Measurements from ENCODE around the gene INCA1. TPM values are rescaled to one million over a fixed set of nuclear protein-coding genes. Genes with fewer than 3 reads are reported as not detected.

Gene INCA1
- total and polyA plus RNA-seq, 10 donors, result 1.1 to 5.8 (median 1.8) TPM

DNA sequence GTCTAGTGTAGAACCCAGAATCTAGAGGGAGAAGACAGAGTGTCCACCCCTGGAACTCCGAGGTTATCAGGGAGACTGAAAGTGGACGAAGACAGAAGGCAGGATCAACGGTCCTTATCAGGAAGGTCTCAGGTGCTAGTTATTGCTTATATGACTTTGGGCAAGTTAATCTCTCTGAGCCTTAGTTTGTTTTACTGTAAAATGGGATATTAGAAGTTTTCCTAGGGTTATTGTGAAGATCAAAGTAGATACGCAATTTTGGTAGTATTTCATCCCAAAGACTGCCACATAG lies 56.1 kb downstream of the INCA1 start:
- H3K36me3 ChIP-seq, result peaks cover 0 to 71% (median 54%) of the 10 kb centered on the region in 6 donors
- H3K4me1 ChIP-seq, result peaks cover 58 to 90% (median 78%) of the 10 kb centered on the region in 6 donors
- TF ChIP-seq POLR2AphosphoS5 (IDR thresholded peaks at IDR 0.05), result no peak
- no peak for TF ChIP-seq POLR2A (IDR thresholded peaks at IDR 0.05)
- TF ChIP-seq, protein P1, sequence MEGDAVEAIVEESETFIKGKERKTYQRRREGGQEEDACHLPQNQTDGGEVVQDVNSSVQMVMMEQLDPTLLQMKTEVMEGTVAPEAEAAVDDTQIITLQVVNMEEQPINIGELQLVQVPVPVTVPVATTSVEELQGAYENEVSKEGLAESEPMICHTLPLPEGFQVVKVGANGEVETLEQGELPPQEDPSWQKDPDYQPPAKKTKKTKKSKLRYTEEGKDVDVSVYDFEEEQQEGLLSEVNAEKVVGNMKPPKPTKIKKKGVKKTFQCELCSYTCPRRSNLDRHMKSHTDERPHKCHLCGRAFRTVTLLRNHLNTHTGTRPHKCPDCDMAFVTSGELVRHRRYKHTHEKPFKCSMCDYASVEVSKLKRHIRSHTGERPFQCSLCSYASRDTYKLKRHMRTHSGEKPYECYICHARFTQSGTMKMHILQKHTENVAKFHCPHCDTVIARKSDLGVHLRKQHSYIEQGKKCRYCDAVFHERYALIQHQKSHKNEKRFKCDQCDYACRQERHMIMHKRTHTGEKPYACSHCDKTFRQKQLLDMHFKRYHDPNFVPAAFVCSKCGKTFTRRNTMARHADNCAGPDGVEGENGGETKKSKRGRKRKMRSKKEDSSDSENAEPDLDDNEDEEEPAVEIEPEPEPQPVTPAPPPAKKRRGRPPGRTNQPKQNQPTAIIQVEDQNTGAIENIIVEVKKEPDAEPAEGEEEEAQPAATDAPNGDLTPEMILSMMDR (IDR thresholded peaks at IDR 0.05 in 8 of 11, conservative IDR thresholded peaks at IDR 0.05 in 3 of 11), result no peak
- intact Hi-C loops (cut with DNase I; ENCODE audit: low total_unique reads), result loop anchor here (2.0 kb wide), 1 partner anchor 26 kb away; the partner anchor contains the start of gene SPAG7
- H3K27me3 ChIP-seq (replicated peaks in 1 of 7), result no peaks in the 10 kb centered on the region
- peak overlapping the region; percentile 57 to 95 (median 78) for H3K4me3 ChIP-seq
- H3K9me3 ChIP-seq, result no peaks in the 10 kb centered on the region
- H3K27ac ChIP-seq, result peak overlapping the region; percentile 93 to 99 (median 97)
- DNase-seq, result no peak
- WGBS, 5 donors, result 25 to 48% (median 31%) methylated on average over 4 of the region's 4 CpGs

GRCh38 chr17:4940555-4941318 lies 56.6 kb downstream of the INCA1 start:
- Histone ChIP-seq H3K4me3 (peak overlapping the region; percentile 57 to 95 (median 78)), H3K27me3 (replicated peaks in 1 of 7) (no peaks in the 10 kb centered on the region), H3K4me1 (peaks cover 53 to 86% (median 73%) of the 10 kb centered on the region in 6 donors), H3K9me3 (no peaks in the 10 kb centered on the region), H3K36me3 (peaks cover 0 to 71% (median 49%) of the 10 kb centered on the region in 6 donors), H3K27ac (peak overlapping the region; percentile 93 to 99 (median 97))
- 0 to 1% (median 1%) methylated on average over 23 to 29 of the region's 29 CpGs for WGBS, 5 donors
- intact Hi-C loops (cut with DNase I; ENCODE audit: low total_unique reads), result loop anchor here (2.0 kb wide), 1 partner anchor 26 kb away; the partner anchor contains the start of gene SPAG7
- TF ChIP-seq POLR2AphosphoS5 (IDR thresholded peaks at IDR 0.05), result peak in 2 of 3 donors; percentile 67 to 81
- TF ChIP-seq POLR2A (IDR thresholded peaks at IDR 0.05), result no peak
- DNase-seq, result peak; percentile 91

DNA sequence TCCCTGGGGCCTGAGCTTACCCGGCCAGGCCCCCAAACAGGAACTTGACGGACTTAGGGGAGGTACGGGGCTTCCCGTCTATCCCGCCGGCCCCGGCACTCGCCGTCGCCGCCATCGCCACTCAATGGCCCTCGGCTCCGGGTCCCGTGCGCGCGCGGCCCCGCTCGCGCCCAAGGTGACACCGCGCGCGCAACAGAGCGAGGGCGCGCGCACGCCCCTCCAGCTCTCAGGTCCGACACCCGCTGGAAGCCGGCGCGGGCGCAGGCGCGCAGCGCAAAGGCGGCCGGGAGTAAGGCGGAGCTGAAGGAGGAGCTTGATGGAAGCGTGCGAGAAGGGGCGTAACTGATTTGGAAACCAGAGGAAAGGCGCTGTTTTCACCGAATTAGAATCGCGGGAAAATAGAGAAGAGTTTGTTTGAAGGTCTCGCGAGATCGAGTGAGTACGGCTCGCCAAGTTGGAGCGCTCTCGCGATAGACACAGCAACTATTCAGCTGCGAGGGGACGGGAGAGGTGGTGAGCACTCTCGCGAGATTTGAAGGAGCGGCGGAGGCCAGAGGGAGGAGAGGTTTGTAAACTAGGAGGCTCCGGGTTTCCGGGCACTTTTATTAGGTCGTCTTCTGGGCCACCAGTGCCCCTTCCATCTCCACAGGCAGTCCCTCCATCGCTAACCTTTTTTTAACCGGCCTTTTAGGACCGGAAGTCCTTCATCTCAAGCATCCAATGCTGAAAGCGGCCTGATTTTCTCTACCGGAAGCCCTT lies 57.3 kb downstream of the INCA1 start, which contains the start of the genes RNF167 and SLC25A11:
RNF167 (plus strand) TSS at position 473 of the 759 bp plus-strand sequence. CDS start 642 bp downstream, outside the sequence.
SLC25A11 (minus strand) TSS at position 251 of the 759 bp plus-strand sequence; CDS start at position 115, 136 bp downstream.
- Histone ChIP-seq H3K4me1 (peaks cover 45 to 80% (median 65%) of the 10 kb centered on the region in 6 donors), H3K27ac (peak within 1 kb of the TSS; percentile 93 to 99 (median 97)), H3K36me3 (peaks cover 0 to 70% (median 41%) of the 10 kb centered on the region in 6 donors), H3K27me3 (replicated peaks in 1 of 7) (no peaks in the 10 kb centered on the region), H3K4me3 (peak within 1 kb of the TSS; percentile 57 to 95 (median 78)), H3K9me3 (no peaks in the 10 kb centered on the region)
- TF ChIP-seq POLR2AphosphoS5 (IDR thresholded peaks at IDR 0.05) (peak; percentile 87 to 92 (median 91)), POLR2A (IDR thresholded peaks at IDR 0.05) (peak in 2 of 3 donors; percentile 32 to 58)
- TF ChIP-seq, protein P1 (IDR thresholded peaks at IDR 0.05 in 8 of 11, conservative IDR thresholded peaks at IDR 0.05 in 3 of 11), result peak in 8 of 11 experiments; percentile 12 to 68 (median 40)
- 0% methylated on average over 55 to 72 of the region's 72 CpGs for WGBS, 5 donors
- DNase-seq, result peak; percentile 98
- intact Hi-C loops (cut with DNase I; ENCODE audit: low total_unique reads), result loop anchor here (2.0 to 10.0 kb wide), 2 partner anchors 27 to 55 kb away; partner anchors contain the start of genes INCA1, KIF1C and SPAG7

DNA sequence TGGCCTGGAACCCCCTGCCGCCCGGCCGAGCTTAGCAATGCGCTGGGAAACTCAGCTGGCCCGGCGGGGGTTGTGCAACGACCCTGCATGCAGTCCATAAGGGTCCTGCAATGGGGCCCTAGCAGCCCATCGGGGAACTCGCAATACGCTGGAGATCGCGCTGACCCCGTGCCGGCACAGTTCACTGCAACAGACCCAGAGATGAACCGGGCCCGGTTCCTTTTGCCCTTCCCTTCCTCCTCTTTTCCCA lies 57.9 kb downstream of the INCA1 start:
- Histone ChIP-seq H3K4me3 (peak overlapping the region; percentile 57 to 95 (median 78)), H3K4me1 (peaks cover 43 to 80% (median 63%) of the 10 kb centered on the region in 6 donors), H3K36me3 (peaks cover 0 to 65% (median 36%) of the 10 kb centered on the region in 6 donors), H3K9me3 (no peaks in the 10 kb centered on the region), H3K27ac (peak overlapping the region; percentile 93 to 99 (median 97)), H3K27me3 (replicated peaks in 1 of 7) (no peaks in the 10 kb centered on the region)
- WGBS, 5 donors, result 0 to 1% (median 0%) methylated on average over 16 of the region's 16 CpGs
- no peak for TF ChIP-seq POLR2AphosphoS5 (IDR thresholded peaks at IDR 0.05)
- TF ChIP-seq POLR2A (IDR thresholded peaks at IDR 0.05), result no peak
- TF ChIP-seq, protein P1 (IDR thresholded peaks at IDR 0.05 in 8 of 11, conservative IDR thresholded peaks at IDR 0.05 in 3 of 11), result no peak
- intact Hi-C loops (cut with DNase I; ENCODE audit: low total_unique reads), result loop anchor here (10.0 kb wide), 1 partner anchor 55 kb away; the partner anchor contains the start of genes INCA1 and KIF1C
- peak; percentile 92 for DNase-seq
